HG02571 (cell line): ENCODE measurements around the gene GPATCH11.

Experiments
- ATAC-seq: cut with Tn5 transposase; IDR thresholded peaks from one replicate; pipeline ENCODE4 v1.9.1; 2021; ENCODE audit warnings: mild to moderate bottlenecking, moderate library complexity; ENCODE audit not compliant: unreplicated experiment

GPATCH11 gene

GRCh38 chr2:37104178-37104577 lies 19.9 kb downstream of the GPATCH11 start:
- ATAC-seq = no peak

- ATAC-seq = no peak
These were observed 20.8 kb downstream of the GPATCH11 start for GRCh38 chr2:37105150-37105549.

- no peak for ATAC-seq
These were observed 25.2 kb downstream of the GPATCH11 start for GRCh38 chr2:37109523-37109922.

GRCh38 chr2:37110306-37111212 lies 26.2 kb downstream of the GPATCH11 start:
- ATAC-seq = no peak

- no peak for ATAC-seq
These were observed 27.6 kb downstream of the GPATCH11 start for GRCh38 chr2:37111958-37112357.

- no peak for ATAC-seq
These were observed 33.2 kb downstream of the GPATCH11 start for GRCh38 chr2:37117566-37117965.

GRCh38 chr2:37119157-37119556 lies 34.8 kb downstream of the GPATCH11 start:
- ATAC-seq = no peak

GRCh38 chr2:37125416-37125815 lies 41.1 kb downstream of the GPATCH11 start:
- no peak for ATAC-seq

GRCh38 chr2:37132914-37133313 lies 48.6 kb downstream of the GPATCH11 start:
- ATAC-seq = no peak

GRCh38 chr2:37142546-37142945 lies 58.2 kb downstream of the GPATCH11 start:
- ATAC-seq = no peak

- ATAC-seq = no peak
These were observed 59.7 kb downstream of the GPATCH11 start for GRCh38 chr2:37143974-37144373.

- no peak for ATAC-seq
These were observed 61.7 kb downstream of the GPATCH11 start for GRCh38 chr2:37146062-37146461.

GRCh38 chr2:37148325-37148724 lies 64.0 kb downstream of the GPATCH11 start:
- ATAC-seq = no peak
